Sciatic nerve (tissue), 2 donors: Measurements from ENCODE around the gene VPS33A. TPM values are rescaled to one million over a fixed set of nuclear protein-coding genes. Genes with fewer than 3 reads are reported as not detected.
"Not testable (repeated sequence)": the region's sequence is repeated elsewhere in the genome, so short reads cannot be mapped to it uniquely, and the experiment has no call there.

Source experiments
- ATAC-seq: fragments of 200-7000 bp; cut with Tn5 transposase; one replicate; pipeline ENCODE4 v1.9.1; 2020; ENCODE audit warnings: mild to moderate bottlenecking, moderate library complexity
- DNase-seq: peaks from one replicate; pipeline ENCODE4 v3.0.0-alpha.2; 2020; ENCODE audit warnings: low spot score
- intact Hi-C: fragments of 100-400 bp; cut with DNase I; formaldehyde crosslinking; loops from one replicate; pipeline ENCODE4 v1.14.2; 2022
- total RNA-seq: library from RNA; stranded (reverse); fragmentation: NEBNext Ultra II Directional; extraction: Animal tissue kit (Norgen Biotek cat#: 25700); gene quantifications from one replicate; pipeline ENCODE4 v1.2.1, GENCODE V29; 2021
- donor health status: DM: no; HTN: no; CAD: no.
- donor health status: DM: no; HTN: no; CAD: no.

Gene VPS33A
- total RNA-seq, 1 donor from 2014 or later: 16.5 TPM

- DNase-seq (no peak), ATAC-seq (no peak)
- intact Hi-C loops: no loop called here
These were observed 58.9 kb downstream of the VPS33A start for GRCh38 chr12:122207391-122207790.

- ATAC-seq: peak; percentile 19
- DNase-seq: no peak
- intact Hi-C loops: no loop called here
These were observed 59.3 kb downstream of the VPS33A start for GRCh38 chr12:122206976-122207375.

DNA sequence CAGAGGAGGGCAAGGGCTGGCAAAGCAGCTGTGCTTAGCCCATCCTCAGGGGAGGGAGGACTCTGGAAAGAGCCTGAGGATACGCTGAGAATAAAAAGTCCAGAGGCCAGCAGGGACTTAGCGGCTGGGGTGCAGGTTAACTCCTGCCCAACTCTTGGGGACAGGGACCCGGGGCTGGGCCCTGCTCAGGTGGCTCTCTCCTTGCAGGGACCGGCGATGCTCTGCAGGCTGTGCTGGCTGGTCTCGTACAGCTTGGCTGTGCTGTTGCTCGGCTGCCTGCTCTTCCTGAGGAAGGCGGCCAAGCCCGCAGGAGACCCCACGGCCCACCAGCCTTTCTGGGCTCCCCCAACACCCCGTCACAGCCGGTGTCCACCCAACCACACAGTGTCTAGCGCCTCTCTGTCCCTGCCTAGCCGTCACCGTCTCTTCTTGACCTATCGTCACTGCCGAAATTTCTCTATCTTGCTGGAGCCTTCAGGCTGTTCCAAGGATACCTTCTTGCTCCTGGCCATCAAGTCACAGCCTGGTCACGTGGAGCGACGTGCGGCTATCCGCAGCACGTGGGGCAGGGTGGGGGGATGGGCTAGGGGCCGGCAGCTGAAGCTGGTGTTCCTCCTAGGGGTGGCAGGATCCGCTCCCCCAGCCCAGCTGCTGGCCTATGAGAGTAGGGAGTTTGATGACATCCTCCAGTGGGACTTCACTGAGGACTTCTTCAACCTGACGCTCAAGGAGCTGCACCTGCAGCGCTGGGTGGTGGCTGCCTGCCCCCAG lies 60.0 kb downstream of the VPS33A start:
- ATAC-seq: no peak

GRCh38 chr12:122205053-122205925 lies 61.0 kb downstream of the VPS33A start:
- DNase-seq: peak; percentile 26
- no peak for ATAC-seq
- intact Hi-C loops: no loop called here

More for the DNA sequence above, 60.0 kb downstream of the VPS33A start:
- peak; percentile 54 for DNase-seq
- intact Hi-C loops: no loop called here

DNA sequence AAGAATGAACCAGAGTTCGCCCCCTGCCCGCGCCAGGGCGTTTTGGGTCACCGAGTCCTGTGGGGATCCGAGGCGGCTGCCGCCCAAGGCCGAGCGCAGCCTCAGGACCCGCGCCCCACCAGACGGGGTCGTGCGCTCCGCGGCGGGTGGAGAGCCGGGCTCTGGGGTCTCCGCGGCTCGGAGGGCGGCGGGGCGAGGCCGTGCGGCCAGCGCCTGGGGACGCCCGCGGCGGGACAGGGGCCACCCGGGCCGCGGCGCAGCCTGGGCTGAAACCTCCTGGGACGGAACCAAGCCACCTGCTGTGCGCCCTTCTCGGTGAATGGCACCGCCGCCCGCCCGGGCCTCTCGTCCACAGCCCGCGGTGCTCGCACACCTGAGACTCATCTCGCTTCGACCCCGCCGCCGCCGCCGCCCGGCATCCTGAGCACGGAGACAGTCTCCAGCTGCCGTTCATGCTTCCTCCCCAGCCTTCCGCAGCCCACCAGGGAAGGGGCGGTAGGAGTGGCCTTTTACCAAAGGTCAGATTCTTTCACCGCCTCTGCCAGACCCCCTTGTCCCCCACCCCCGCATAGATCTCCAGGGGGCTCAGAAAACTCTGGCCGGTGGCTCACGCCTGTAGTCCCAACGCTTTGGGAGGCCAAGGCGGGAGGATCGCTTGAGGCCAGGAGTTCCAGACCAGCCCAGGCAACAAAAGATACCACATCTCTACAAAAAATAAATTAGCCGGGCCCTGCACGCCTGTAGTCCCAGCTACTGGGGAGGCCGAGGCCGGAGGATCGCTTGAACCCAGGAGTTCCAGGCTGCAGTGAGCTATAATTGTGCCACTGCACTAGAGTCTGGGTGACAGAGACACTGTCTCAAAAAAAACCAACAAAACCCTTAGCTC lies 61.9 kb downstream of the VPS33A start:
- intact Hi-C loops: no loop called here
- ATAC-seq (no peak), DNase-seq (no peak)

DNA sequence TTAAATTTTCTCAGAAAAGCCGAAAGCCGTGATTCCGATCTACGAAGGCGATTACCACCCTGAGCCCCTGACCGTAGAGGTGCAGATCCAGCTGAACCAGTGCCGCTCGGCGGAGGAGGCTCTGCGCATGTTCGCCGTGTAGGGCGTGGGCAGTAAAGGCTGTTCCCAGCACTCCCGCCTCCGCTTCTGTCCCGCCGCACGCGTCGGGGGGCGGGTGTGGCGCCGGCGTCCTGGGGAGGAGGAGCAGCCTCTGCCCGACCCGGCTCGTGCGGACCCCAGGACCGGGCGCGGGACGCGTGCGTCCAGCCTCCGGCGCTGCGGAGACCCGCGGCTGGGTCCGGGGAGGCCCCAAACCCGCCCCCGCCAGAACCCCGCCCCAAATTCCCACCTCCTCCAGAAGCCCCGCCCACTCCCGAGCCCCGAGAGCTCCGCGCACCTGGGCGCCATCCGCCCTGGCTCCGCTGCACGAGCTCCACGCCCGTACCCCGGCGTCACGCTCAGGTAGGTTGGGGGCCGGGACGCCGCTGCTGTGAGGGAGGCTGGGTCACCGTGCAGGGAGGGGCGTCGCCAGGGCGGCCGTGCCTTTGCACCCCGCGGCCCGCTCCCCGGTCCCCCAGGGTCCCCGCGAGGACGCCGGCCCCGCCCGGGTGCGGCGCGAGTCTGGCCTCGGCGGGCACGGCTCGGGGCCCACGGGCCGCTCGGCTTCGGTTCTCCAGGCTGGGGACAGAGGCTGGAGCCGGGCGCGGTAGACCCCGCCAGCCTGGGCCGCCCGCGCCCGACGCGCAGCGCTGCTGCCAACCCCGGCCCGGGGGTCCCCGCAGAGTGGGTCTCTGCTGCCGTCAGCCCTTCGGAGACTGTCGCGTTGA lies 62.8 kb downstream of the VPS33A start, which contains the start of gene B3GNT4:
Gene B3GNT4 (plus strand): TSS at position 409 of the 866 bp plus-strand sequence. CDS start 910 bp downstream, outside the sequence.
- intact Hi-C loops: no loop called here
- ATAC-seq: peak; percentile 70
- DNase-seq: peak; percentile 69

GRCh38 chr12:122202811-122203210 lies 63.5 kb downstream of the VPS33A start:
- ATAC-seq, intact Hi-C loops, DNase-seq: not testable (repeated sequence)

DNA sequence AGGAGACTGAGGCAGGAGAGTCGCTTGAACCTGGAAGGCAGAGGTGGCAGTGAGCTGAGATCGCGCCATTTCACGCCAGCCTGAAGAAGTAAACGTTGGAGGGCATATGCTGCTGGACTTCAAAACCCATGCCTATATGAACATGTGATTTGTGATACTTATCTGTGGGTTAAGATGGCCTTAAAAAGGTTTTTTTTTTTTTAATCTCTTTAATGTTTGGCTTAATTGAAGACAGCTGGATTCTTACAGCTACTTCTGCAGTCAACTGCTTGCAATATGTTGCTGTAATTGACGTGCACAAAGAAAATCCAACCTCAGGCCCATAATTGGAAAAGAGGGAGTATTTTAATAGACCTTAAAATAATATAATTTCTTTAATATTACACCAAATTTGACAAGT lies 64.3 kb downstream of the VPS33A start:
- intact Hi-C loops: no loop called here
- DNase-seq (no peak), ATAC-seq (no peak)

GRCh38 chr12:122201381-122201780 lies 64.9 kb downstream of the VPS33A start:
- ATAC-seq: no peak
- peak; percentile 28 for DNase-seq
- intact Hi-C loops: no loop called here

- ATAC-seq (no peak), DNase-seq (peak; percentile 49)
- intact Hi-C loops: no loop called here
These were observed 65.6 kb downstream of the VPS33A start for GRCh38 chr12:122200541-122201175.

- ATAC-seq (no peak), DNase-seq (no peak)
- intact Hi-C loops: no loop called here
These were observed 66.6 kb downstream of the VPS33A start for GRCh38 chr12:122199484-122200355.

DNA sequence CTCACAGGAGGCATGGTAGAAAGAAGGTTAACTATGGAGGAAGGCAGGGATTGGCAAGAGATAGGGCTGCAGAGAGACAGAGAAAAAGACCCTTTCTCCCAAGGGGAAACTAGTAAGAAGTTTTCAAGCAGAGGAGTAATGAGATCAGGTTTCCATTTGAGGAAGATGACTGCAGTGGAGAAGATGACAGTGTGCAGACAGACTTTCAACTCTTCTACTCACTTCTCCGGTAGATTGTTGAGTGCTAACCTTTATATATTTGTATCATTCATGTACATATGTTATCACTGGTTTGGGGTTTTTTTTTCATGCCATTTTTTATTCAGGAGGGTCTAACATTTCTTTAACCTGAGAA lies 68.7 kb downstream of the VPS33A start:
- ATAC-seq (no peak), DNase-seq (no peak)

DNA sequence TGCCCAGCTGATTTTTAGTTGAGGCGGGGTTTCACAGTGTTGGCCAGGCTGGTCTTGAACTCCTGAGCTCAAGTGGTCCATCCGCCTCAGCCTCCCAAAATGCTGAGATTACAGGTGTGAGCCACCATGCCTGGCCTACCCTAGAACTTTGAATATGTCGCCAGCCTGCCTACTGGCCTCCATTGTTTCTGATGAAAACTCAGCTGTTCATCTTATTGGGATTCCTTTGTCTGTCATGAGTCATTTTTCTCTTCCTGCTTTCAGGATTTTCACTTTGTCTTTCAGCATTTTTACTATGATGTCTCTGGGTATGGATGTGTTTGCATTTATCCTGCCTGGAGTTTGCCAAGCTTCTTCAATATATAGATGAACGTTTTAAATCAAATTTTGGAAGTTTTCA lies 70.9 kb downstream of the VPS33A start:
- ATAC-seq (no peak), DNase-seq (no peak)
- intact Hi-C loops: no loop called here

More for the DNA sequence above, 68.7 kb downstream of the VPS33A start:
- intact Hi-C loops: no loop called here

DNA sequence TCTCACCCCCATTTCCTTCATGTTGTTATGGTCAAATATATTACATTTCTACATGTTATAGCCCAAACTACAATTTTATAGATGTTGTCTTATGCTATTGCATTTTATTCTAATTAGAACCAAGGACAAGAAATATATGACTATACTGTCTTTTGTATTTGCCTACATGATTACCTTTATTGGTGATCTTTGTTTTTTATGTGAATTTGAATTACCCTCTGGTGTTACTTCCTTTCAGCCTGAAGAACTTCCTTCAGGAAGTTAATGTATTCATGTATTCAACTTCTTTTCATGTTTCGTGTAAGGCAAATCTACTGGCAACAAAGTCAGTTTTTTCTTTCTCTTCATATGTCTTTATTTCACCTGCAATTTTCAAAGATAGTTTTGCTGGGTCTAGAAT lies 71.5 kb downstream of the VPS33A start:
- no peak for ATAC-seq
- DNase-seq: no peak
- intact Hi-C loops: no loop called here

DNA sequence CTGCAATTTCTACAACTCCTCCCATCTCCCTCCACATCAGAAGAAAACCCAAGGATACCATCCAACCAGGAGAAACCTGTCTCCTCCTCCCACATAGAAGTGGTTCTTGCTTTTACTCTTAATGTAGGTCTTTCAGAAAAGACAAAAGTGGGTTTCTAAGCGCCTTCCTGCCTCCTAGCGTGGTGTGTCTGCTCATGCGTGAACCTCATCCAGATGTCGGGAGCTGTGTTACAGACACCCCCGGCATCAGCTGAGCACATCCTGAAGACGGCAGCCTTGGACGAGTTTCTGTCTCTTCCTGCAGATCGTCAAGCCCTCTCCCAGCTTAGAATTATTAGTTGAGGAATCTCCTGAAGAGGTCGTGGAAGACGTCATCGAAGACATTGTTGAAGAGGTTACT lies 73.9 kb downstream of the VPS33A start:
- DNase-seq (no peak), ATAC-seq (no peak)
- intact Hi-C loops: no loop called here

DNA sequence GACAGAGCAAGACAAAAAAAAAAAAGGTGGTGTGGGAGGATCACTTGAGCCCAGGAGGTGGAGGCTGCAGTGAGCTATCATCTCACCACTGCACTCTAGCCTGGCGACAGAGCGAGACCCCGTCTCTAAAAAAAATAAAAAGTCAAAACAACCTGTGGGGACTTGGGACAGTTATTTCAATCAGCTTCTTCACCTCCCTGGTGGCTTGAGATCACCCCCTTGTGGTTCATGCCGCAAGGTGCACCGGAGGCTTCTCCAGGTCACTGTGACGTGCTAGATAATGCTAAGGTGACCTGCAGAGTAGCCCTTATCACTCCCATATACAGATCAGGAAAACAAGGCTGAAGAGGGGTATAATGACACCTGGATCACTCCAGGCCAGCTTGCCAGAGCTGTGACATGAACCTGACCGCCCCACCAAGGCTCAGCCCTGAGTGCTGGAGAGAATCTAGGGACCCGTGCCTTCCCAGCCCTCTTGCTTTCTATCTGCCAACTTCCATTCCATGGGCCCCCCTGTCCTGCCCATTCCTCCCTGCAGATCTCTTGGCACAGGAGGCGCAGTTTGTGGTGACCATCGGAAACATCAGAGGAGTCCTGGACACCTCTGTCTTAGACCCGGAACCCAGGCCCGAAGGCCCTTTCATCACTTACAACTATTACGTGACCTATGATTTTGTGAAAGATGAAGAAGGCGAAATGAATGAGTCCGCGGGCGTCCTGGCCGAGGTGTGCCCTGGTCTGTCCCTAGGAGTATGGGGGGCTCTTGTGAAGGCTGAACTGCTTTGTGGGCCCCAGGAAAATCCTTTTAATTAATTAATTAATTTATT lies 75.2 kb downstream of the VPS33A start:
- ATAC-seq (no peak), DNase-seq (no peak)
- intact Hi-C loops: no loop called here
